ENCODE data around the gene LOXL1.
A peak's percentile ranks its signal among the peaks of the same experiment; 100 is the strongest.
"Not testable (repeated sequence)": the region's sequence is repeated elsewhere in the genome, so short reads cannot be mapped to it uniquely, and the experiment has no call there.

The LOXL1 gene

GRCh38 chr15:73954188-73955145 is 28.2 kb downstream of the LOXL1 start:
- DNase-seq = no peak

GRCh38 chr15:73955326-73955725 is 29.1 kb downstream of the LOXL1 start:
- DNase-seq = no peak

- DNase-seq = no peak
These were observed 29.8 kb downstream of the LOXL1 start for GRCh38 chr15:73955861-73956742.

GRCh38 chr15:73956743-73957135 is 30.5 kb downstream of the LOXL1 start:
- DNase-seq = no peak

GRCh38 chr15:73957276-73957675 is 31.0 kb downstream of the LOXL1 start:
- DNase-seq = no peak

- no peak for DNase-seq
These were observed 31.5 kb downstream of the LOXL1 start for GRCh38 chr15:73957785-73958184.

- no peak for DNase-seq
These were observed 32.8 kb downstream of the LOXL1 start for GRCh38 chr15:73959012-73959581.

- no peak for DNase-seq
These were observed 33.5 kb downstream of the LOXL1 start for GRCh38 chr15:73959801-73960200.

- DNase-seq = not testable (repeated sequence)
These were observed 34.3 kb downstream of the LOXL1 start for GRCh38 chr15:73960472-73961070.

- no peak for DNase-seq
These were observed 36.2 kb downstream of the LOXL1 start for GRCh38 chr15:73962433-73962832.

- DNase-seq = peak; percentile 92
These were observed 38.5 kb downstream of the LOXL1 start for GRCh38 chr15:73964736-73965093.

- DNase-seq = no peak
These were observed 39.0 kb downstream of the LOXL1 start for GRCh38 chr15:73965094-73965757.

GRCh38 chr15:73965758-73966113 is 39.5 kb downstream of the LOXL1 start:
- DNase-seq = no peak

GRCh38 chr15:73968461-73968860 is 42.2 kb downstream of the LOXL1 start:
- no peak for DNase-seq

GRCh38 chr15:73969151-73969759 is 43.0 kb downstream of the LOXL1 start:
- no peak for DNase-seq

GRCh38 chr15:73972984-73973682 is 46.9 kb downstream of the LOXL1 start:
- peak; percentile 94 for DNase-seq

- not testable (repeated sequence) for DNase-seq
These were observed 47.5 kb downstream of the LOXL1 start for GRCh38 chr15:73973683-73974200.

GRCh38 chr15:73975440-73976125 is 49.3 kb downstream of the LOXL1 start:
- DNase-seq = not testable (repeated sequence)

GRCh38 chr15:73978896-73979295 is 52.6 kb downstream of the LOXL1 start:
- no peak for DNase-seq

GRCh38 chr15:73979636-73980035 is 53.4 kb downstream of the LOXL1 start:
- DNase-seq = no peak
